Erythroblast (primary cell): ENCODE measurements around the gene DHRS4L2.
"Not testable (repeated sequence)": the region's sequence is repeated elsewhere in the genome, so short reads cannot be mapped to it uniquely, and the experiment has no call there.

ENCODE experiments used
- GATA1 ChIP-seq: IDR thresholded peaks from 2 replicates; pipeline ENCODE4 v1.6.1; 2011; ENCODE audit warnings: low read depth, mild to moderate bottlenecking, control low read depth, low read length, moderate library complexity
- POLR2A ChIP-seq: IDR thresholded peaks from 2 replicates; pipeline ENCODE4 v1.6.1; 2011; ENCODE audit warnings: mild to moderate bottlenecking, low read length

GRCh38 chr14:23953116-23953463 is 35.6 kb upstream of the DHRS4L2 start:
- not testable (repeated sequence) for TF ChIP-seq POLR2A, GATA1
